ENCODE measurements around the gene GDF10.

The GDF10 gene

GRCh38 chr10:47318706-47319105, 18.7 kb downstream of the GDF10 start:
- no peak for DNase-seq

- DNase-seq = no peak
These were observed 19.8 kb downstream of the GDF10 start for GRCh38 chr10:47319784-47320183.

GRCh38 chr10:47320812-47321211, 20.8 kb downstream of the GDF10 start:
- no peak for DNase-seq

GRCh38 chr10:47321521-47322195, 21.7 kb downstream of the GDF10 start:
- DNase-seq = no peak

- DNase-seq = no peak
These were observed 22.5 kb downstream of the GDF10 start, which contains the start of gene GDF2 for GRCh38 chr10:47322300-47323061. Gene GDF2 (plus strand): TSS chr10:47322454. CDS start chr10:47322669, 215 bp downstream.

DNA sequence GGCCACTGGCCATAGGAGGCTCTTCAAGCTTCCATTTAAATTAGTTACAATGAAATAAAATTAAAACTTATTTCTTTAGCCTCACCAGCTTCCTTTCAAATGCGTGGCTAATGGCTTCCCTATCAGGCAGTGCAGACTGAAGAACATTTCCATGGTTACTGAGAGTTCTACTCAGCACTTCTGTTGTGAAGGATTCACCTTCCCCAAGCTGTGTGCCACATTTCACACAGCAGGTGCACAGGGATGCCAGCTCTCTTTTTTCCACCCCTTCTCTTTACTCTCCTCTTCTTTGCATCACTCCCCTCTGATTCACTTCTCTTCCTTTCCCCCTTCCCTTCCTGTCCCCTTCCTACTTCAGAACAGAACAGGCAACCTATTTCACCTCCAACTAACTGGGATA, 23.1 kb downstream of the GDF10 start:
- no peak for DNase-seq

- DNase-seq = no peak
These were observed 23.8 kb downstream of the GDF10 start for GRCh38 chr10:47323636-47324296.

- DNase-seq = no peak
These were observed 25.6 kb downstream of the GDF10 start for GRCh38 chr10:47325303-47326291.

DNA sequence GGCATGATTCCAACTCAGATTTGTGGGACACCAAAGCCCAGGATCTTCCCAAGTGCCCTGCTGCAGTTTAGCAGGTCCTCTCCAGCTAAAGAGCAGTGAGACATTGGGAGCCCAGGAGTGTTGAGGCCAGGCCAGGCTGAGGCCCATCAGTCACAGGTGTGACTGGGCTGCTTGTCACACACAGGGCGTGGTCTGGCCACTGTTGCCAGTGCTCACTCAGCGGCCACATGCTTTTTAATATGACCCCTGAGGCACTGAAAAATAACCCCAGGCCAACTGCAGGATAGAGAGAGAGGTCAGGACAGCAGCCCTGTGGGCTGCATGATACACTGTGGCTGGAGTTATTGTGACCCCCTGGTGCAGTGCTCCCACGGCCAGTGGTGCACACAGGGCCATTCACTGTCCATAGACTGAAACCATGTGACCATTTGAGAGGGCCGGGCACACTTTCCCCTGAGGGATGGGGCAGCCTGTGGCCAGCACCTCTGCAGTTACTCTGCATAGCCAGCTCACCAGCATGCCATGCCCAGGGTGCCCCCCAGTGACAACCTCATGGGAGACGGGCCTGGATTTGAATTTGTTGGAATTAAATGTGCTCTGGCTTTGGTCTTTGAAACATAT, 26.4 kb downstream of the GDF10 start:
- no peak for DNase-seq

- DNase-seq = no peak
These were observed 26.9 kb downstream of the GDF10 start for GRCh38 chr10:47326927-47327330.

GRCh38 chr10:47329855-47330254, 29.9 kb downstream of the GDF10 start:
- DNase-seq = no peak

DNA sequence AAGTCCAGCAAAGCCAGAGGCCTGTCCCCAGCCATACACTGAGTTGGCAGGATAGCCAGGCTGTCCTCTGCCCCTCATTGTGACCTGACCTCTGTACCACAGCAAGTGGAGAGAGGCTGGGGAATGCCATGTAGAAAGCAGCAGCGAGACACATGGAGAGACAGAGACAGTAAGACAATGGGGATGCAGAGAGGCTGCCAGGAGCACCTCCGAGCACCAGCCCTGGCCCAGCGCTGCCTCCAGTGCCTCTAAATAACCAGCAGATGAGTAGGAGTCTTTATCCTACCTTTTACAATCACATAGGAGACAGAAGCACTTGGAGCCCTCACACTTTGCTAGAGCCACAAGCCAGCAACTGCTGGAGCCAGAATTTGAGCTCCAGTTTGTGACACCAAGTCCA, 30.4 kb downstream of the GDF10 start:
- DNase-seq = no peak

GRCh38 chr10:47330804-47331203, 30.8 kb downstream of the GDF10 start:
- no peak for DNase-seq

- no peak for DNase-seq
These were observed 31.5 kb downstream of the GDF10 start for GRCh38 chr10:47331491-47331890.

- DNase-seq = no peak
These were observed 32.0 kb downstream of the GDF10 start for GRCh38 chr10:47331954-47332353.

DNA sequence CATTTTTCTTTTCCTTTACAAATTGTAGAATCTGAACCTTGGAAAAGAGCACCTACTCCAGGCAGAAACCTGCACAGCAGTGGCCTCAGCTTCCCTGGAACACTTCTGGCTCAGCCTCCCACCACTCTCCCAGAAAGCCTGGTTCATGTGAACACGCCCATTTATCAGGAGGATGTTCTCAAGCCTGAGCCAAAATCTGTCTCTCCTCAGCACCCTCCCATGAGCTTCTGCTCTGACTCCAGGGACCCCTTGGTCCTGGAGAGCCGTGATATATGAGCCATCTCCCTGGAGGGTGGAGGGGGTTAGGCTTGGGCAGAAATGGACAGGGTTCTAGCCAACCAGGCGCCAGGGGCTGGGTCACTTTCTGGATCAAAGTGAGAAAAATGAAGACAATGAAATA, 32.4 kb downstream of the GDF10 start:
- DNase-seq = no peak

- DNase-seq = no peak
These were observed 32.9 kb downstream of the GDF10 start for GRCh38 chr10:47332946-47333345.

DNA sequence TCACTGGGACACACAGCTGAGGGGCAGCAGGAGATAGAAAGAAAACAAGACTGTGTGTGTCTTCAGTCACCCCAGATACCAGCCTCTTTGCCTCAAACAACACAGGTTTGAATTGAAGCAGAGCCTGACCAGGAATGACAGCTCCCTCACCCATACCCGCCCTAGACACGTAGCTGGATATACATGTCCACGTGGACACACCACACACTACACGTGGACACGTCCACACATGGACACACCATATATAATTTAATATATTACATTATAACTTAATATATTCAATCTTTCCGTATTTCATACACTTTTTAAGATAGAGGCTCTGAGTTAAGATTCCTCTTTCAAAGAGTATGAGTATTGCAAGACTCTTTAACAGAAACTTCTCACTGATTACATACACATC, 33.5 kb downstream of the GDF10 start:
- no peak for DNase-seq

GRCh38 chr10:47334466-47335295, 34.7 kb downstream of the GDF10 start:
- no peak for DNase-seq

- DNase-seq = no peak
These were observed 35.9 kb downstream of the GDF10 start for GRCh38 chr10:47335906-47336305.

All from effector CD4-positive, alpha-beta T cell (primary cell).